Suprapubic skin (tissue), 4 donors: ENCODE results near the gene UGT1A8. TPM values are rescaled to one million over a fixed set of nuclear protein-coding genes. Genes with fewer than 3 reads are reported as not detected.

Experiments used
- DNase-seq, 2 donors: peaks; one replicate each; pipeline ENCODE4 v3.0.0-alpha.2; 2019; ENCODE audit warnings: low spot score in 2 of 2
- H3K27ac ChIP-seq: fragments of 200-600 bp; sonication (generic); one replicate; pipeline ENCODE4 v1.5.1; 2019
- H3K27me3 ChIP-seq: fragments of 200-600 bp; sonication (generic); one replicate; pipeline ENCODE4 v1.5.1; 2019
- H3K36me3 ChIP-seq: fragments of 200-600 bp; sonication (generic); one replicate; pipeline ENCODE4 v1.5.1; 2019
- H3K4me1 ChIP-seq: fragments of 200-600 bp; sonication (generic); one replicate; pipeline ENCODE4 v1.5.1; 2019
- H3K4me3 ChIP-seq: fragments of 200-600 bp; sonication (generic); one replicate; pipeline ENCODE4 v1.5.1; 2019; ENCODE audit warnings: mild to moderate bottlenecking
- H3K9me3 ChIP-seq: fragments of 200-600 bp; sonication (generic); one replicate; pipeline ENCODE4 v1.5.1; 2019
- CTCF ChIP-seq, 2 donors: fragments of 200-600 bp in 1 of 2; fragments of 450-650 bp in 1 of 2; sonication (generic) in 1 of 2; IDR thresholded peaks; one replicate each; pipeline ENCODE4 v1.5.1; 2016 to 2019; ENCODE audit warnings: antibody characterized with exemption in 2 of 2, mild to moderate bottlenecking in 1 of 2, moderate library complexity in 1 of 2
- EP300 ChIP-seq: sonication (generic); formaldehyde crosslinking; IDR thresholded peaks from one replicate; pipeline ENCODE4 v1.6.1; 2017; ENCODE audit warnings: antibody characterized with exemption
- POLR2A ChIP-seq, 2 donors: fragments of 450-650 bp; IDR thresholded peaks; one replicate each; pipeline ENCODE4 v1.6.1; 2017; ENCODE audit warnings: antibody characterized with exemption in 2 of 2, mild to moderate bottlenecking in 2 of 2, moderate library complexity in 2 of 2
- POLR2AphosphoS5 ChIP-seq, 3 donors: sonication (generic); formaldehyde crosslinking; IDR thresholded peaks; one replicate each; pipeline ENCODE4 v1.6.1; 2017; ENCODE audit warnings: antibody characterized with exemption in 3 of 3
- WGBS: methylation state at CpG from one replicate; pipeline ENCODE4 v1.1.5; 2018; 5-methylcytosine and 5-hydroxymethylcytosine counted together
- total RNA-seq, 4 donors: library from RNA; depleted of rRNA; stranded (reverse); fragments of >200 nt; gene quantifications; one replicate each; pipeline ENCODE4 v1.1.0, GENCODE V29; 2016

UGT1A8 gene
- total RNA-seq, 4 donors from 2014 or later = 0.47 TPM; not detected in 3

DNA sequence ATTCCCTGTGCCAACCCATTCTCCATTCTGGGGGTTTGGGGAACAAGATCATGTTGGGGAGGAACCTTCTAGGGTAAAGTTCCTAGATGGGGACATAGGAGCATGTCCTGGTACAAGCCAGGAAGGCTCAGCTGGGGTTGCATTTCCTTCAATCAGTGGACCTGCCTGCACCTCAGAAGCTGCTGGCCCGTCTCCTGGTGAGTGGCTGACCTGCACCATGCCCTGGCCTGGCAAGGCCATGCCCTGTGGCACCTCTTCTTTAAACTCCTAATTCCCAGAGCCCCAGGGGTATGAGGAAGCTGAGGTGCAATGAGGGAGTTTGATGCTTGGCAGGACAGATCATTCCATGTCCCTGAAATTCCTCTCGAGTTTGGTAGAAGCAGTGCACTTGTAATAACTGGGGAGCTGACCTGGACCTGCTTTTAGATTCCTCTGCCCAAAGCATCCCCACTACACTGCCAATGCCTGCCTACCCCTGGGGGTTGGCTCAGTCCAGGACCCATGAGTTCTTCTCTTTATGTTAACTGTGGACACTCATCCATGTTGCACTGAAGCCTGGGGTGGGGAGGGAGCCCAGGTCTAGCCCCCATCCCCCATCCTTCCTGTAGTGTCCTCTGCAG is 186.0 kb downstream of the UGT1A8 start:
- Histone ChIP-seq H3K4me1 (no peaks in the 10 kb centered on the region), H3K9me3 (no peaks in the 10 kb centered on the region), H3K27me3 (peaks cover 10% of the 10 kb centered on the region), H3K4me3 (no peak overlapping the region), H3K27ac (no peak overlapping the region), H3K36me3 (no peaks in the 10 kb centered on the region)
- 61% methylated on average over 2 of the region's 2 CpGs for WGBS
- TF ChIP-seq CTCF (IDR thresholded peaks at IDR 0.05) (no peak), EP300 (no peak), POLR2A (IDR thresholded peaks at IDR 0.05) (no peak), POLR2AphosphoS5 (IDR thresholded peaks at IDR 0.05) (no peak)
- DNase-seq = peak in 1 of 2 donors; percentile 38

GRCh38 chr2:233803994-233804393 is 186.6 kb downstream of the UGT1A8 start:
- Histone ChIP-seq H3K36me3 (no peaks in the 10 kb centered on the region), H3K4me3 (no peak overlapping the region), H3K9me3 (no peaks in the 10 kb centered on the region), H3K27ac (no peak overlapping the region), H3K27me3 (peaks cover 16% of the 10 kb centered on the region), H3K4me1 (no peaks in the 10 kb centered on the region)
- 60% methylated on average over 6 of the region's 8 CpGs for WGBS
- peak in 1 of 2 donors; percentile 45 for DNase-seq
- TF ChIP-seq POLR2AphosphoS5 (IDR thresholded peaks at IDR 0.05) = no peak
- TF ChIP-seq POLR2A (IDR thresholded peaks at IDR 0.05) = no peak
- no peak for TF ChIP-seq CTCF (IDR thresholded peaks at IDR 0.05)
- no peak for TF ChIP-seq EP300

GRCh38 chr2:233807215-233807865 is 189.9 kb downstream of the UGT1A8 start:
- WGBS = 86% methylated on average over 4 of the region's 12 CpGs
- TF ChIP-seq POLR2AphosphoS5 (IDR thresholded peaks at IDR 0.05) (no peak), POLR2A (IDR thresholded peaks at IDR 0.05) (no peak), CTCF (IDR thresholded peaks at IDR 0.05) (no peak), EP300 (no peak)
- no peak overlapping the region for H3K4me3 ChIP-seq
- DNase-seq = peak in 1 of 2 donors; percentile 34
- H3K27ac ChIP-seq = no peak overlapping the region
- no peaks in the 10 kb centered on the region for H3K9me3 ChIP-seq
- H3K36me3 ChIP-seq = no peaks in the 10 kb centered on the region
- peaks cover 16% of the 10 kb centered on the region for H3K27me3 ChIP-seq
- H3K4me1 ChIP-seq = no peaks in the 10 kb centered on the region

- no peak overlapping the region for H3K4me3 ChIP-seq
- H3K4me1 ChIP-seq = no peaks in the 10 kb centered on the region
- no peaks in the 10 kb centered on the region for H3K36me3 ChIP-seq
- no peak overlapping the region for H3K27ac ChIP-seq
- TF ChIP-seq CTCF (IDR thresholded peaks at IDR 0.05) = no peak
- no peak for TF ChIP-seq EP300
- no peak for TF ChIP-seq POLR2AphosphoS5 (IDR thresholded peaks at IDR 0.05)
- no peak for TF ChIP-seq POLR2A (IDR thresholded peaks at IDR 0.05)
- H3K27me3 ChIP-seq = peaks cover 16% of the 10 kb centered on the region
- peak in 1 of 2 donors; percentile 61 for DNase-seq
- H3K9me3 ChIP-seq = no peaks in the 10 kb centered on the region
- 82% methylated on average over 7 of the region's 10 CpGs for WGBS
Observed at GRCh38 chr2:233807966-233808935, 190.8 kb downstream of the UGT1A8 start.
